Esophagus squamous epithelium (tissue), 4 donors: ENCODE results near the gene ANKS1B.

Experiments
- POLR2A ChIP-seq, 4 donors: fragments of 450-650 bp; IDR thresholded peaks; one replicate each; pipeline ENCODE4 v1.6.1; 2017; ENCODE audit warnings: antibody characterized with exemption in 4 of 4, mild to moderate bottlenecking in 4 of 4, moderate library complexity in 3 of 4
- TF ChIP-seq, protein P1 (sequence below), 6 experiments: fragments of 450-650 bp in 4 of 6; fragments of 200-600 bp in 2 of 6; sonication (generic) in 2 of 6; IDR thresholded peaks; one replicate each; pipeline ENCODE4 v1.5.1; 2016 to 2019; ENCODE audit warnings: antibody characterized with exemption in 6 of 6, mild to moderate bottlenecking in 4 of 6, moderate library complexity in 4 of 6

DNA sequence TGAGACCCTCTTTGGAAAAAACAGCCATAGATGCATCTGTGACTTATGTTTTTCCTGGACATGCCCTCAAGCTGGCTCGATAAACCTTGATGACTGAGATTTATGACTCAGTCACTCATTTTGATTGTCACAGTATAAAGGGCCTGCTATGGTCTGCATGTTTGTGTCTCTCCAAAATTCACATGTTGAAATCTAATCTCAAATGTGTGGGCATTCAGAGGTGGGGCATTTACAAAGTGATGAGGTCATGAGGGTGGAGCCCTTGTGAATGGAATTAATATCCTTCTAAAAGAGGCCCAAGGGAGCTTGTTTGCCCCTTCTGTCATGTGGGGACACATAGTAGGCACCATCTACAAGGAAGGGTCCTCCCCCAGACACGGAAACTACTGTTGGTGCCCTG lies 966.8 kb downstream of the ANKS1B start:
- TF ChIP-seq POLR2A (IDR thresholded peaks at IDR 0.05): no peak
- TF ChIP-seq, protein P1, sequence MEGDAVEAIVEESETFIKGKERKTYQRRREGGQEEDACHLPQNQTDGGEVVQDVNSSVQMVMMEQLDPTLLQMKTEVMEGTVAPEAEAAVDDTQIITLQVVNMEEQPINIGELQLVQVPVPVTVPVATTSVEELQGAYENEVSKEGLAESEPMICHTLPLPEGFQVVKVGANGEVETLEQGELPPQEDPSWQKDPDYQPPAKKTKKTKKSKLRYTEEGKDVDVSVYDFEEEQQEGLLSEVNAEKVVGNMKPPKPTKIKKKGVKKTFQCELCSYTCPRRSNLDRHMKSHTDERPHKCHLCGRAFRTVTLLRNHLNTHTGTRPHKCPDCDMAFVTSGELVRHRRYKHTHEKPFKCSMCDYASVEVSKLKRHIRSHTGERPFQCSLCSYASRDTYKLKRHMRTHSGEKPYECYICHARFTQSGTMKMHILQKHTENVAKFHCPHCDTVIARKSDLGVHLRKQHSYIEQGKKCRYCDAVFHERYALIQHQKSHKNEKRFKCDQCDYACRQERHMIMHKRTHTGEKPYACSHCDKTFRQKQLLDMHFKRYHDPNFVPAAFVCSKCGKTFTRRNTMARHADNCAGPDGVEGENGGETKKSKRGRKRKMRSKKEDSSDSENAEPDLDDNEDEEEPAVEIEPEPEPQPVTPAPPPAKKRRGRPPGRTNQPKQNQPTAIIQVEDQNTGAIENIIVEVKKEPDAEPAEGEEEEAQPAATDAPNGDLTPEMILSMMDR (IDR thresholded peaks at IDR 0.05): no peak
